Glomerular visceral epithelial cell (primary cell): Measurements from ENCODE around the gene HNRNPAB.
"Not testable (repeated sequence)": the region's sequence is repeated elsewhere in the genome, so short reads cannot be mapped to it uniquely, and the experiment has no call there.

Experiments
- DNase-seq: peaks from one replicate; pipeline ENCODE4 v3.0.0-alpha.2; 2016; ENCODE audit errors: extremely low spot score

Gene HNRNPAB

GRCh38 chr5:178245389-178245788 lies 41.1 kb downstream of the HNRNPAB start:
- no peak for DNase-seq

- DNase-seq: no peak
Observed at GRCh38 chr5:178246624-178247279, 42.4 kb downstream of the HNRNPAB start.

GRCh38 chr5:178247481-178248456 lies 43.4 kb downstream of the HNRNPAB start:
- DNase-seq: no peak

GRCh38 chr5:178248750-178249149 lies 44.4 kb downstream of the HNRNPAB start:
- DNase-seq: no peak

GRCh38 chr5:178249191-178249989 lies 45.1 kb downstream of the HNRNPAB start:
- DNase-seq: no peak

GRCh38 chr5:178250263-178250662 lies 45.9 kb downstream of the HNRNPAB start:
- no peak for DNase-seq

- DNase-seq: no peak
Observed at GRCh38 chr5:178252258-178252657, 47.9 kb downstream of the HNRNPAB start.

- not testable (repeated sequence) for DNase-seq
Observed at GRCh38 chr5:178253632-178254031, 49.3 kb downstream of the HNRNPAB start.

- no peak for DNase-seq
Observed at GRCh38 chr5:178256746-178257145, 52.4 kb downstream of the HNRNPAB start.

- no peak for DNase-seq
Observed at GRCh38 chr5:178257650-178258049, 53.3 kb downstream of the HNRNPAB start.

- DNase-seq: no peak
Observed at GRCh38 chr5:178259623-178260536, 55.5 kb downstream of the HNRNPAB start.
